ENCODE data around the gene SPDYE5.
"Not testable (repeated sequence)": the region's sequence is repeated elsewhere in the genome, so short reads cannot be mapped to it uniquely, and the experiment has no call there.

Gene SPDYE5

GRCh38 chr7:75492020-75492419, at the start of gene SPDYE5:
Gene SPDYE5, plus strand, starts transcription at chr7:75492320. Its CDS starts 1,728 bp downstream, at chr7:75494048.
- not testable (repeated sequence) for DNase-seq

GRCh38 chr7:75442465-75443111, 49.5 kb upstream of the SPDYE5 start:
- peak; percentile 6 for DNase-seq

GRCh38 chr7:75449946-75450345, 42.2 kb upstream of the SPDYE5 start:
- DNase-seq = not testable (repeated sequence)

GRCh38 chr7:75452494-75452955, 39.6 kb upstream of the SPDYE5 start:
- DNase-seq = not testable (repeated sequence)

- DNase-seq = not testable (repeated sequence)
Measured at GRCh38 chr7:75456403-75456802, 35.7 kb upstream of the SPDYE5 start.

GRCh38 chr7:75458034-75458433, 34.1 kb upstream of the SPDYE5 start:
- not testable (repeated sequence) for DNase-seq

GRCh38 chr7:75460541-75460940, 31.6 kb upstream of the SPDYE5 start:
- not testable (repeated sequence) for DNase-seq

- not testable (repeated sequence) for DNase-seq
Measured at GRCh38 chr7:75470166-75470565, 22.0 kb upstream of the SPDYE5 start.

GRCh38 chr7:75477457-75477856, 14.7 kb upstream of the SPDYE5 start:
- not testable (repeated sequence) for DNase-seq

GRCh38 chr7:75480313-75480712, 11.8 kb upstream of the SPDYE5 start:
- not testable (repeated sequence) for DNase-seq

- not testable (repeated sequence) for DNase-seq
Measured at GRCh38 chr7:75485355-75485978, 6.7 kb upstream of the SPDYE5 start.

GRCh38 chr7:75485979-75486643, 6.0 kb upstream of the SPDYE5 start, which contains the start of gene POM121C:
Gene POM121C, minus strand, starts transcription at chr7:75486299. Its CDS starts 44,803 bp downstream, at chr7:75441496.
- peak; percentile 90 for DNase-seq

GRCh38 chr7:75509033-75509432, 16.9 kb downstream of the SPDYE5 start:
- not testable (repeated sequence) for DNase-seq

GRCh38 chr7:75518842-75519241, 26.7 kb downstream of the SPDYE5 start:
- not testable (repeated sequence) for DNase-seq

GRCh38 chr7:75521727-75522126, 29.6 kb downstream of the SPDYE5 start:
- not testable (repeated sequence) for DNase-seq

- not testable (repeated sequence) for DNase-seq
Measured at GRCh38 chr7:75527224-75527722, 35.2 kb downstream of the SPDYE5 start.

GRCh38 chr7:75531359-75531821, 39.3 kb downstream of the SPDYE5 start:
- DNase-seq = no peak

GRCh38 chr7:75532639-75533038, 40.5 kb downstream of the SPDYE5 start:
- no peak for DNase-seq

GRCh38 chr7:75533926-75534325, 41.8 kb downstream of the SPDYE5 start:
- DNase-seq = no peak

- DNase-seq = no peak
Measured at GRCh38 chr7:75534727-75535307, 42.7 kb downstream of the SPDYE5 start.

GRCh38 chr7:75536491-75536890, 44.4 kb downstream of the SPDYE5 start:
- no peak for DNase-seq

GRCh38 chr7:75536940-75537538, 44.9 kb downstream of the SPDYE5 start:
- no peak for DNase-seq
